Measurements from ENCODE around the gene DDX11.
"Not testable (repeated sequence)": the region's sequence is repeated elsewhere in the genome, so short reads cannot be mapped to it uniquely, and the experiment has no call there.

- not testable (repeated sequence) for TF ChIP-seq CTCF, POLR2A (IDR thresholded peaks at IDR 0.05)
These were observed 27.0 kb downstream of the DDX11 start for GRCh38 chr12:31100503-31101208.
